ENCODE measurements around the gene LDLRAD4. TPM values are rescaled to one million over a fixed set of nuclear protein-coding genes. Genes with fewer than 3 reads are reported as not detected.

LDLRAD4 gene
- total and polyA plus RNA-seq, 8 donors, result 2.0 to 47.9 (median 9.0) TPM

GRCh38 chr18:13505780-13506345 is 287.3 kb downstream of the LDLRAD4 start:
- no peaks in the 10 kb centered on the region for H3K9me3 ChIP-seq
- TF ChIP-seq POLR2A (IDR thresholded peaks at IDR 0.05) (no peak), EP300 (IDR thresholded peaks at IDR 0.05) (no peak), CTCF (IDR thresholded peaks at IDR 0.05) (no peak), POLR2AphosphoS5 (IDR thresholded peaks at IDR 0.05) (no peak)
- 66 to 80% (median 79%) methylated on average over 12 of the region's 12 CpGs for WGBS, 5 donors
- H3K27ac ChIP-seq, result no peak overlapping the region
- no peaks in the 10 kb centered on the region for H3K36me3 ChIP-seq
- no peak overlapping the region for H3K4me3 ChIP-seq
- intact Hi-C loops (cut with DNase I; ENCODE audit: low total_unique reads), result no loop called here
- DNase-seq, result no peak
- no peaks in the 10 kb centered on the region for H3K27me3 ChIP-seq
- peaks cover 0 to 17% (median 5%) of the 10 kb centered on the region in 4 donors for H3K4me1 ChIP-seq

- peaks cover 0 to 3% (median 0%) of the 10 kb centered on the region in 4 donors for H3K36me3 ChIP-seq
- no peak for DNase-seq
- 66 to 85% (median 81%) methylated on average over 2 of the region's 2 CpGs for WGBS, 5 donors
Measured at GRCh38 chr18:13510594-13510993, 292.0 kb downstream of the LDLRAD4 start.

GRCh38 chr18:13511961-13512577 is 293.5 kb downstream of the LDLRAD4 start:
- 84 to 89% (median 88%) methylated on average over 6 of the region's 6 CpGs for WGBS, 5 donors
- Histone ChIP-seq H3K27me3 (no peaks in the 10 kb centered on the region), H3K9me3 (no peaks in the 10 kb centered on the region), H3K4me3 (no peak overlapping the region), H3K27ac (no peak overlapping the region), H3K4me1 (no peaks in the 10 kb centered on the region), H3K36me3 (peaks cover 0 to 5% (median 0%) of the 10 kb centered on the region in 4 donors)
- no peak for TF ChIP-seq CTCF (IDR thresholded peaks at IDR 0.05)
- TF ChIP-seq POLR2AphosphoS5 (IDR thresholded peaks at IDR 0.05), result no peak
- no peak for TF ChIP-seq EP300 (IDR thresholded peaks at IDR 0.05)
- no peak for TF ChIP-seq POLR2A (IDR thresholded peaks at IDR 0.05)
- intact Hi-C loops (cut with DNase I; ENCODE audit: low total_unique reads), result no loop called here
- no peak for DNase-seq

More at GRCh38 chr18:13510594-13510993, 292.0 kb downstream of the LDLRAD4 start:
- Histone ChIP-seq H3K9me3 (no peaks in the 10 kb centered on the region), H3K27me3 (no peaks in the 10 kb centered on the region), H3K4me3 (no peak overlapping the region), H3K4me1 (no peaks in the 10 kb centered on the region), H3K27ac (no peak overlapping the region)
- intact Hi-C loops (cut with DNase I; ENCODE audit: low total_unique reads), result no loop called here
- TF ChIP-seq POLR2AphosphoS5 (IDR thresholded peaks at IDR 0.05), result no peak
- TF ChIP-seq CTCF (IDR thresholded peaks at IDR 0.05), result no peak
- TF ChIP-seq POLR2A (IDR thresholded peaks at IDR 0.05), result no peak
- TF ChIP-seq EP300 (IDR thresholded peaks at IDR 0.05), result no peak

- H3K27ac ChIP-seq, result no peak overlapping the region
- WGBS, 5 donors, result 36 to 58% (median 50%) methylated on average over 4 of the region's 4 CpGs
- DNase-seq, result peak in 1 of 2 donors; percentile 52
- H3K27me3 ChIP-seq, result no peaks in the 10 kb centered on the region
- intact Hi-C loops (cut with DNase I; ENCODE audit: low total_unique reads), result no loop called here
- H3K9me3 ChIP-seq, result peaks cover 0 to 8% (median 0%) of the 10 kb centered on the region in 4 donors
- H3K4me3 ChIP-seq, result no peak overlapping the region
- H3K36me3 ChIP-seq, result peaks cover 0 to 10% (median 0%) of the 10 kb centered on the region in 4 donors
- H3K4me1 ChIP-seq, result no peaks in the 10 kb centered on the region
- TF ChIP-seq POLR2A (IDR thresholded peaks at IDR 0.05) (no peak), EP300 (IDR thresholded peaks at IDR 0.05) (no peak), CTCF (IDR thresholded peaks at IDR 0.05) (no peak), POLR2AphosphoS5 (IDR thresholded peaks at IDR 0.05) (no peak)
Measured at GRCh38 chr18:13513021-13513420, 294.5 kb downstream of the LDLRAD4 start.

Measured in stomach (tissue), 9 donors.